B cell (primary cell): Measurements from ENCODE around the gene S1PR1. TPM values are rescaled to one million over a fixed set of nuclear protein-coding genes. Genes with fewer than 3 reads are reported as not detected.
"Not testable (repeated sequence)": the region's sequence is repeated elsewhere in the genome, so short reads cannot be mapped to it uniquely, and the experiment has no call there.

Source experiments
- ATAC-seq: fragments of 200-7000 bp; cut with Tn5 transposase; one replicate; pipeline ENCODE4 v1.10.0; 2021; ENCODE audit warnings: low read depth, mild to moderate bottlenecking, moderate number of reproducible peaks, moderate library complexity
- CTCF ChIA-PET: fragments of 350-600 bp; sonication (Branson Sonifier 250); formaldehyde crosslinking; loops from one replicate; lab custom pipeline; 2021; ENCODE audit warnings: antibody characterized with exemption, inconsistent platforms; lab: Charles Lee
- POLR2A ChIA-PET: fragments of 350-600 bp; sonication (Branson Sonifier 250); formaldehyde crosslinking; loops from one replicate; lab custom pipeline; 2021; ENCODE audit warnings: antibody characterized with exemption; lab: Charles Lee
- DNase-seq: peaks from one replicate; pipeline ENCODE4 v3.0.0; 2013
- H2AFZ ChIP-seq: 2 replicates; pipeline ENCODE4 v1.6.1; 2012; ENCODE audit warnings: mild to moderate bottlenecking, low read depth, low read length; ENCODE audit not compliant: insufficient read depth, poor library complexity, severe bottlenecking
- H3K27ac ChIP-seq, 2 donors: 1 replicate in 1 of 2; 2 replicates in 1 of 2; pipeline ENCODE4 v1.5.1; 2012 to 2013; ENCODE audit warnings: low read length in 2 of 2, mild to moderate bottlenecking in 2 of 2, moderate library complexity in 1 of 2
- H3K27me3 ChIP-seq, 4 experiments: fragments of 200-600 bp in 1 of 4; sonication (generic) in 1 of 4; replicated peaks in 1 of 4; 1 replicate in 2 of 4; 2 replicates in 2 of 4; pipeline versions ENCODE4 v1.6.1 to v1.7.0; 2013 to 2016; ENCODE audit warnings: low read length in 3 of 4, mild to moderate bottlenecking in 2 of 4, mixed read lengths in 1 of 4, moderate library complexity in 1 of 4; ENCODE audit not compliant: insufficient read depth in 4 of 4, control insufficient read depth in 3 of 4; ENCODE audit errors: control extremely low read depth in 1 of 4
- H3K36me3 ChIP-seq, 2 experiments: replicated peaks in 1 of 2; 1 replicate in 1 of 2; 2 replicates in 1 of 2; pipeline versions ENCODE4 v1.6.1 to v1.7.1; 2013; ENCODE audit warnings: low read length in 1 of 2; ENCODE audit not compliant: insufficient read depth in 2 of 2, control insufficient read depth in 1 of 2; ENCODE audit errors: control extremely low read depth in 1 of 2, extremely low read depth in 1 of 2
- H3K4me1 ChIP-seq, 2 donors: fragments of 200-600 bp in 1 of 2; sonication (generic) in 1 of 2; 1 replicate in 1 of 2; 2 replicates in 1 of 2; pipeline versions ENCODE4 v1.5.1 to v1.6.1; 2013 to 2017; ENCODE audit warnings: low read length in 2 of 2; ENCODE audit not compliant: control insufficient read depth in 2 of 2, insufficient read depth in 2 of 2
- H3K4me2 ChIP-seq: replicated peaks from 2 replicates; pipeline ENCODE3; 2012; ENCODE audit warnings: mild to moderate bottlenecking, low read depth, low read length; ENCODE audit not compliant: poor library complexity, severe bottlenecking
- H3K4me3 ChIP-seq, 5 experiments: fragments of 200-600 bp in 1 of 5; sonication (generic) in 1 of 5; 1 replicate in 3 of 5; 2 replicates in 2 of 5; pipeline versions ENCODE4 v1.5.1 to v1.7.0; 2011 to 2016; ENCODE audit warnings: low read length in 4 of 5, mild to moderate bottlenecking in 4 of 5, low read depth in 2 of 5, control low read depth in 1 of 5, moderate library complexity in 1 of 5; ENCODE audit not compliant: insufficient read depth in 1 of 5; ENCODE audit errors: control extremely low read depth in 1 of 5, extremely low read depth in 1 of 5
- H3K79me2 ChIP-seq: fragments of 200-600 bp; sonication (generic); one replicate; pipeline ENCODE4 v1.6.0; 2016; ENCODE audit warnings: low read length; ENCODE audit not compliant: control insufficient read depth, insufficient read depth
- H3K9ac ChIP-seq: fragments of 200-600 bp; sonication (generic); 2 replicates; pipeline ENCODE4 v1.6.1; 2017; ENCODE audit warnings: mild to moderate bottlenecking, low read length, moderate library complexity
- H3K9me3 ChIP-seq, 3 donors: one replicate each; pipeline versions ENCODE4 v1.6.1 to v1.7.1; 2013; ENCODE audit warnings: low read length in 2 of 3; ENCODE audit not compliant: control insufficient read depth in 2 of 3, insufficient read depth in 1 of 3; ENCODE audit errors: control extremely low read depth in 1 of 3
- H4K20me1 ChIP-seq: 2 replicates; pipeline ENCODE4 v1.6.0; 2012; ENCODE audit warnings: mild to moderate bottlenecking, low read length; ENCODE audit not compliant: insufficient read depth, control insufficient read depth, poor library complexity, severe bottlenecking
- H3K27ac Mint-ChIP-seq: one replicate; pipeline ENCODE4 v1.8.0; 2021; ENCODE audit warnings: mixed read lengths
- H3K27me3 Mint-ChIP-seq: one replicate; pipeline ENCODE4 v1.8.0; 2021; ENCODE audit warnings: mixed read lengths
- H3K4me1 Mint-ChIP-seq: one replicate; pipeline ENCODE4 v1.8.0; 2021; ENCODE audit warnings: mixed read lengths
- H3K4me3 Mint-ChIP-seq: one replicate; pipeline ENCODE4 v1.8.0; 2021; ENCODE audit warnings: mixed read lengths
- H3K9me3 Mint-ChIP-seq: one replicate; pipeline ENCODE4 v1.8.0; 2022; ENCODE audit warnings: mixed read lengths; ENCODE audit not compliant: insufficient read depth
- CTCF ChIP-seq: fragments of 200-600 bp; IDR thresholded peaks from one replicate; pipeline ENCODE4 v1.8.0; 2022; ENCODE audit warnings: antibody characterized with exemption, mild to moderate bottlenecking
- EZH2 ChIP-seq: IDR thresholded peaks from 2 replicates; pipeline ENCODE4 v1.6.1; 2012; ENCODE audit warnings: borderline replicate concordance, low read depth, mild to moderate bottlenecking, moderate library complexity, low read length; ENCODE audit not compliant: insufficient read depth, poor library complexity, severe bottlenecking
- WGBS: methylation state at CpG from one replicate; pipeline ENCODE4 v1.1.5; 2013; ENCODE audit warnings: missing lambda C conversion rate; ENCODE audit not compliant: insufficient coverage; 5-methylcytosine and 5-hydroxymethylcytosine counted together
- intact Hi-C: fragments of 100-400 bp; cut with micrococcal nuclease; formaldehyde crosslinking; loops from one replicate; pipeline ENCODE4 v1.10.0; 2022
- polyA plus RNA-seq: library from polyadenylated mRNA; depleted of rRNA; stranded (reverse); fragments of >200 nt; gene quantifications from 2 replicates; pipeline ENCODE4 v1.2.3, GENCODE V29; 2012
- total RNA-seq, 2 donors: library from RNA; stranded (reverse); fragments of 120-200 nt in 1 of 2; gene quantifications; 1 replicate in 1 of 2; 2 replicates in 1 of 2; pipeline versions ENCODE4 v1.2.3 to v1.2.4, GENCODE V29; 2013 to 2022

S1PR1 gene
- total and polyA plus RNA-seq, 2 donors (not counting 1 experiment from before 2014, with no cell fraction given): 44.5 to 225 TPM

- no peak overlapping the region for H3K27ac Mint-ChIP-seq
- no peaks in the 10 kb centered on the region for H3K36me3 ChIP-seq
- H3K27me3 ChIP-seq: no peaks in the 10 kb centered on the region
- H3K4me1 Mint-ChIP-seq: peaks cover 17% of the 10 kb centered on the region
- H3K27me3 Mint-ChIP-seq: no peaks in the 10 kb centered on the region
- TF ChIP-seq CTCF (no peak), EZH2 (no peak)
- H3K4me1 ChIP-seq: peaks cover 10% of the 10 kb centered on the region in 2 donors
- no peak overlapping the region for H2AFZ ChIP-seq
- no peak overlapping the region for H3K27ac ChIP-seq
- no peak overlapping the region for H3K9ac ChIP-seq
- ChIA-PET POLR2A (no interaction called here), CTCF (no interaction called here)
- H3K4me3 ChIP-seq: no peak overlapping the region
- no peak overlapping the region for H3K4me2 ChIP-seq
- WGBS: no CpG with 5 or more reads among the region's 1 CpG
- H4K20me1 ChIP-seq: no peaks in the 10 kb centered on the region
- no peaks in the 10 kb centered on the region for H3K9me3 Mint-ChIP-seq
- DNase-seq: no peak
- ATAC-seq: no peak
- peaks cover 0 to 1% (median 0%) of the 10 kb centered on the region in 3 donors for H3K9me3 ChIP-seq
- H3K79me2 ChIP-seq: no peaks in the 10 kb centered on the region
- no peak overlapping the region for H3K4me3 Mint-ChIP-seq
- intact Hi-C loops: no loop called here
These were observed 48.5 kb upstream of the S1PR1 start for GRCh38 chr1:101188331-101188730.

GRCh38 chr1:101188968-101189367 is 47.9 kb upstream of the S1PR1 start:
- DNase-seq, H3K9me3 ChIP-seq, H3K27ac ChIP-seq, H3K79me2 ChIP-seq, H2AFZ ChIP-seq, H3K9ac ChIP-seq, ATAC-seq, POLR2A ChIA-PET, H3K4me3 ChIP-seq, CTCF ChIA-PET, H3K9me3 Mint-ChIP-seq, H3K27me3 ChIP-seq, intact Hi-C loops, H3K4me2 ChIP-seq, H4K20me1 ChIP-seq, H3K36me3 ChIP-seq, H3K27ac Mint-ChIP-seq, H3K4me3 Mint-ChIP-seq, H3K27me3 Mint-ChIP-seq: not testable (repeated sequence)
- H3K4me1 Mint-ChIP-seq: peaks cover 17% of the 10 kb centered on the region
- peaks cover 10% of the 10 kb centered on the region in 2 donors for H3K4me1 ChIP-seq
